AG09319 (cell line): Measurements from ENCODE around the gene SNX30.

Experiments
- DNase-seq: peaks from one replicate; pipeline ENCODE4 v3.0.0-alpha.2; 2010; ENCODE audit warnings: low read depth; ENCODE audit errors: extremely low read depth
- CTCF ChIP-seq: IDR thresholded peaks from 2 replicates; pipeline ENCODE4 v1.5.1; 2011; ENCODE audit warnings: low read depth, mild to moderate bottlenecking, inconsistent platforms, low read length, moderate library complexity

SNX30 gene

GRCh38 chr9:112734892-112735291, 15.7 kb upstream of the SNX30 start:
- no peak for DNase-seq
- no peak for TF ChIP-seq CTCF

- TF ChIP-seq CTCF, result peak; percentile 11
- no peak for DNase-seq
These were observed 7.2 kb upstream of the SNX30 start for GRCh38 chr9:112743216-112743836.

- no peak for DNase-seq
- TF ChIP-seq CTCF, result no peak
These were observed 6.4 kb upstream of the SNX30 start for GRCh38 chr9:112744177-112744576.

GRCh38 chr9:112747094-112747493, 3.5 kb upstream of the SNX30 start:
- DNase-seq, result no peak
- no peak for TF ChIP-seq CTCF

GRCh38 chr9:112750764-112751055, 150 bp downstream of the SNX30 start:
- TF ChIP-seq CTCF, result no peak
- DNase-seq, result no peak

- no peak for TF ChIP-seq CTCF
- no peak for DNase-seq
These were observed 666 bp downstream of the SNX30 start for GRCh38 chr9:112751056-112751795.

GRCh38 chr9:112752334-112753125, 2.0 kb downstream of the SNX30 start:
- DNase-seq, result no peak
- no peak for TF ChIP-seq CTCF
